Measurements from ENCODE around the gene NMD3.

Gene NMD3

DNA sequence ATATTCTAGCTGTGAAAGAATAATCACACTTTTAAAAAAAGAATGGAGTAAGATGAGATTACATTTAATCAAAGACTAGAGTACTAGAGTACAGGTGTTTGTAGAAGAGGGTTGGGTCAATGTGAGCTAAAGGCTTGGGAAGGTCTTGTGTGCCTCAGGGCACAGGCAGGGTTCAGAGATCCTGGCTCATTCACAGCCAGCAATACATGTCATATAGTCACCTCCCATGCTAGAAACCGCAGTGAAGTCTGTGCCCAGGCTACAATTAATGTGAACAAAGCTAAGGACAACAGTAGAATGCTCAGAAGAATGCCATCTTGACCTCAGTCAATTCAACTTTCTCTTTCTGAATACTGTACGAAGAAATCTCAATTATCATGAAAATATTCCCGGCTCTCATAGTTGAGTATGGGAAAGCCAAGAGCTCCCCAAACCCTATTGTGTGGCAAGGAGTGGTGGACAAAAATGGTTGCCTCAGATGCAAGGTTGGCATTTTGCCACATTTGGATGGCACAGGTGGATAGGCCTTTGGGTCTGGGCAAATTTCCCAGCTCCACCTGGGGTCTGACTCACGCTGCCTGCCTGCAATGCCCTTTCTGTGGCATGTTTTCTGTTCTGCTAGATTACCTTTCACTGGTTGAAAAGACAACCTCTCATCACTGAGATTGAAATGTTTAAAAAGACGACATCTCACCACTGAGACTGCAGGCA lies 70.2 kb downstream of the NMD3 start:
- peak; percentile 100 for DNase-seq

DNA sequence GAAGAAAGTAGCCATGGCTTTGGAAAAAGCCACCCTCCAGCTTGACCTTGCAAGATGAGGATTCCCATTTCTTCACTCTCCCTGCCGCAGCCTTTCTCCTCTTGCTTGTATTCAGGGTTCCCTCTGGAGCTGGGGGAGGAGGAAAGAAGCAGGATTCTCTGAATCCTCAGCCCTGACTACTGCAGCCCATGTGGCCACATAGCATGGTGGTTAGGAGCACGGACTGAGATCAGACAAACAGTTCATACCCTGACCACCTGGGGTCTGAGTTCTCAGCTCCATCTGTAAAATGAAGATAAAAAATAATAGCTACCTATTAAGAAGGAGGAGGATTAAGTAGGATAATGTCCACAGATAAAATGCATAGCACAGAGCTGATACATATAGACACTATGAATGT lies 72.3 kb downstream of the NMD3 start:
- no peak for DNase-seq

DNA sequence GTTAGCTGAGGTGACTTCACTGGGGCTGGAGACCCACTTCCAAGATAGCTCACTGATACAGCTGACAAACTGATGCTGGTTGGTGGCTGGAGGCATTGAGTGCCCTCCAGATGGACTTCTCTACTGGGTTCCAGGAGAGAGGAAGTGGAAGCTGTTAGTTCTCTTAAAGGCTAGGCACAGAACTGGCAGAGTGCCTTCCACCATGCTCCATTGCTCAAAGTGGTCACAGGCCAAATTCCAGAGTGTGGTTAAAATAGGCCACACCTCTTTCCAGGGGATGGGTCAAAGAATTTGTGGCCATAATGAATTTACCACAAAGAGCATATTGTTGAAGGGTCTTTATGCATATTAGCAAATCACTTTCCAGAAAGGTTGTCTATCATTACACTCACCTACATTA lies 74.2 kb downstream of the NMD3 start:
- DNase-seq: no peak

DNA sequence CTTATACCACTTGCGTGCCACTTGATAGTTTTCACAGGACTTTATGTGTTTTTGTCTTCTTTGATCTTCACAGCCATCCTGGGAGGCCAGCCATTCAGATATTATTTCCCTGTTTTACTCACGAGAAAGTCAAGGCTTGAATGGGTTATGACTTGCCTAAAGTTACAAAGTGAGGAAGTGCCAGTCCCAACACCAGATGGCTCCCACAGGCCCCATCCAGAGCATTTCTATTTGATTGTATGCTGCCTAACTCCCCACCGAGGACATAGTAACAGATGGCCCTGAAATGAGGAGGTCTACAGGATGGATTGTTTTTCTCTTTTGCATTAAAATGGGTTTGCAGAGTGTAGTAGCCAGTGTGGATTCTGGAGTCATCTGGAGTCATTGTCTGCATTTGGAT lies 75.7 kb downstream of the NMD3 start:
- no peak for DNase-seq
